Stimulated activated naive CD4-positive, alpha-beta T cell (primary cell): Measurements from ENCODE around the gene NEURL3.
"Not testable (repeated sequence)": the region's sequence is repeated elsewhere in the genome, so short reads cannot be mapped to it uniquely, and the experiment has no call there.

Source experiments
- DNase-seq, 6 experiments: peaks; one replicate each; lab custom pipeline; 2025; lab: John Stamatoyannopoulos, UW

The NEURL3 gene

GRCh38 chr2:96505231-96505889, at the start of gene NEURL3:
TSS of gene NEURL3 (minus strand) at chr2:96505357. CDS start at chr2:96505286, 71 bp downstream.
- DNase-seq, result no peak

- peak; percentile 44 to 78 (median 64) for DNase-seq
Measured at GRCh38 chr2:96554293-96555145, 49.4 kb upstream of the NEURL3 start.

GRCh38 chr2:96553957-96554292, 48.8 kb upstream of the NEURL3 start:
- DNase-seq, result not testable (repeated sequence)

- DNase-seq, result no peak
Measured at GRCh38 chr2:96553176-96553956, 48.2 kb upstream of the NEURL3 start.

GRCh38 chr2:96552315-96553175, 47.4 kb upstream of the NEURL3 start:
- no peak for DNase-seq

- no peak for DNase-seq
Measured at GRCh38 chr2:96551605-96552314, 46.6 kb upstream of the NEURL3 start.

- DNase-seq, result no peak
Measured at GRCh38 chr2:96550787-96551604, 45.8 kb upstream of the NEURL3 start.

GRCh38 chr2:96549967-96550786, 45.0 kb upstream of the NEURL3 start:
- DNase-seq, result no peak

- no peak for DNase-seq
Measured at GRCh38 chr2:96549466-96549785, 44.3 kb upstream of the NEURL3 start.

- DNase-seq, result no peak
Measured at GRCh38 chr2:96548558-96549465, 43.7 kb upstream of the NEURL3 start.

- DNase-seq, result no peak
Measured at GRCh38 chr2:96547731-96548171, 42.6 kb upstream of the NEURL3 start.

- DNase-seq, result peak in 1 of 6 experiments; percentile 21
Measured at GRCh38 chr2:96547203-96547641, 42.1 kb upstream of the NEURL3 start.

- DNase-seq, result no peak
Measured at GRCh38 chr2:96546797-96547196, 41.6 kb upstream of the NEURL3 start.

- peak in 1 of 6 experiments; percentile 31 for DNase-seq
Measured at GRCh38 chr2:96546321-96546720, 41.2 kb upstream of the NEURL3 start.

GRCh38 chr2:96542357-96542977, 37.3 kb upstream of the NEURL3 start:
- no peak for DNase-seq

GRCh38 chr2:96541398-96542152, 36.4 kb upstream of the NEURL3 start:
- DNase-seq, result peak in 1 of 6 experiments; percentile 37

GRCh38 chr2:96540136-96540535, 35.0 kb upstream of the NEURL3 start:
- no peak for DNase-seq
